ENCODE measurements around the gene MEG3. TPM values are rescaled to one million over a fixed set of nuclear protein-coding genes. Genes with fewer than 3 reads are reported as not detected.

Gene MEG3
- total RNA-seq, 4 donors from 2014 or later = 38.8 to 77.4 (median 52.7) TPM

DNA sequence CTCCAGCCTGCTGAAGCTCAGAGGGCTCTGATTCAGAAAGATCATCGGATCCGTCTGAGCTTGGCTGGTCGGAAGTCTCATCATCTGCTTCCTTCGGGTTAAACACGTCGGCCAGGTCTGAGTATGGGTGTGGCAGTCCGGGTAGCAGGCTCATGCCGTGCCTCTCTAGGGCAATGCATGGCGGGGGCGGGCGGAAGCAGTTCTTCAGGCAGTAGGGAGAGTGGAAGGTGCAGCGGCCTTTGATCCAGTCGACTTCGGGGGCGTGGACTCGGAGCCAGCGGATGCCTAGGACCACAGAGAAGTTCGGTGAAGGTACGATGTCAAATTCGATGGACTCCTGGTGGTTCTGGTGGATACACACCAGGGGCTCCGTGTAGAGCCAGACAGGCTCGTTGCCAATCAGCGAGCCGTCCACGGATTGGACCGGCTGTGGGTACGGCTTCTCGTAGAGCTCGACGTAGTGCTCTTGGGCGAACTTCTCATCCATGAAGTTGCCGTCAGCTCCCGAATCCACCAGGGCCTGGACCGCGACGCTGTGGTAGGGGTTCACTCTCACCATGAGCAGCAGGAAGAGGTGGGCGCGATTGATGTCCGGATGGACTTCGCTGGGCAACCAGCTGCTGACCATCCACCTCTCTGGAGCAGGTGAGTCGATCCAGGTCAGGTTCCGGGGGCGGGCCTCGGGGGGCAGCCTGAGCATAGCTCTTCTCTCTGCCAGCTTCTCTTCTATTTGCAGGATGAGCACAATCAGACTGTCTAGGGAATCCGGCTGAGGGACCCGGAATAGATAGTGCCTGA lies 57.3 kb downstream of the MEG3 start:
- TF ChIP-seq, protein P1, sequence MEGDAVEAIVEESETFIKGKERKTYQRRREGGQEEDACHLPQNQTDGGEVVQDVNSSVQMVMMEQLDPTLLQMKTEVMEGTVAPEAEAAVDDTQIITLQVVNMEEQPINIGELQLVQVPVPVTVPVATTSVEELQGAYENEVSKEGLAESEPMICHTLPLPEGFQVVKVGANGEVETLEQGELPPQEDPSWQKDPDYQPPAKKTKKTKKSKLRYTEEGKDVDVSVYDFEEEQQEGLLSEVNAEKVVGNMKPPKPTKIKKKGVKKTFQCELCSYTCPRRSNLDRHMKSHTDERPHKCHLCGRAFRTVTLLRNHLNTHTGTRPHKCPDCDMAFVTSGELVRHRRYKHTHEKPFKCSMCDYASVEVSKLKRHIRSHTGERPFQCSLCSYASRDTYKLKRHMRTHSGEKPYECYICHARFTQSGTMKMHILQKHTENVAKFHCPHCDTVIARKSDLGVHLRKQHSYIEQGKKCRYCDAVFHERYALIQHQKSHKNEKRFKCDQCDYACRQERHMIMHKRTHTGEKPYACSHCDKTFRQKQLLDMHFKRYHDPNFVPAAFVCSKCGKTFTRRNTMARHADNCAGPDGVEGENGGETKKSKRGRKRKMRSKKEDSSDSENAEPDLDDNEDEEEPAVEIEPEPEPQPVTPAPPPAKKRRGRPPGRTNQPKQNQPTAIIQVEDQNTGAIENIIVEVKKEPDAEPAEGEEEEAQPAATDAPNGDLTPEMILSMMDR (IDR thresholded peaks at IDR 0.05; ENCODE audit: low read depth) = no peak

GRCh38 chr14:100883789-100884101 lies 57.8 kb downstream of the MEG3 start:
- TF ChIP-seq, protein P1 (IDR thresholded peaks at IDR 0.05; ENCODE audit: low read depth) = no peak

DNA sequence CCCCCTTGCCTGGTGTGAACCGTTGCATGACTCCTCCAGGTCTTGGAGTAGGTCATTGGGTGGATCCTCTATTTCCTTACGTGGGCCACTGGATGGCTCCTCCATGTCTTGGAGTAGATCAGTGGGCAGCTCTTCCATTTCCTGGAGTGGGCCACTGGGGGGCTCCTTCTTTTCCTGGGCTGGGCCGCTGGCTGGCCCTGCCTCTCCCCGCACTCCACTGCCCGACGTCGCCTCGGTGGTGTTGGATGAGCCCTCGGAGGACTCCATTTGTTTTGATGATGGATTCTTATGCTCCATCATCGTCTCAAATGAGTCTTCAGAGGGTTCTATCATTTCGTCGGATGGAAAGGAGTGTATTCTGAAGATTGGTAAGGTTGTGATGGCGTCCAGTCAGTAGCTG lies 58.5 kb downstream of the MEG3 start:
- TF ChIP-seq, protein P1 (IDR thresholded peaks at IDR 0.05; ENCODE audit: low read depth) = no peak

DNA sequence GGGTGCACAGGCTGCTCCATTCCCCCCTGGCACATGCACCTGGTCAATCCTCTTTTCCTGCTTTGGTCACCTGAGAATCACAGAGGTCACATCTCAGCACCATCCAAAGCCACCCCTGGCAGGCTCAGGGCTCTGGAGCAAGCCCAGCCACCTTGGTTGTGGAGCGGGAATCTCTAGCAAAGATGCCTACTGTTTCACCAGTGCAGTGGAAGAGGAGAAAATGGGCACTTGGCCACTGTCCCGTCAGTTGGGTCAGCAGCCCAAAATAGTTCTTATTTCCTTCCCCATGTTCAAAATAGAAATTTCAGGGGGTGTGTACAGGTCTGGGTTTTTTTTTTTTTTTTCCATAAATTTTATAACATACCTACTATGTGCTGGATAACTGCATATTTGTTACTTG lies 59.3 kb downstream of the MEG3 start:
- TF ChIP-seq, protein P1 (IDR thresholded peaks at IDR 0.05; ENCODE audit: low read depth) = no peak

GRCh38 chr14:100885617-100886016 lies 59.7 kb downstream of the MEG3 start:
- TF ChIP-seq, protein P1 (IDR thresholded peaks at IDR 0.05; ENCODE audit: low read depth) = no peak

GRCh38 chr14:100887728-100888335 lies 61.9 kb downstream of the MEG3 start:
- TF ChIP-seq, protein P1 (IDR thresholded peaks at IDR 0.05; ENCODE audit: low read depth) = no peak

DNA sequence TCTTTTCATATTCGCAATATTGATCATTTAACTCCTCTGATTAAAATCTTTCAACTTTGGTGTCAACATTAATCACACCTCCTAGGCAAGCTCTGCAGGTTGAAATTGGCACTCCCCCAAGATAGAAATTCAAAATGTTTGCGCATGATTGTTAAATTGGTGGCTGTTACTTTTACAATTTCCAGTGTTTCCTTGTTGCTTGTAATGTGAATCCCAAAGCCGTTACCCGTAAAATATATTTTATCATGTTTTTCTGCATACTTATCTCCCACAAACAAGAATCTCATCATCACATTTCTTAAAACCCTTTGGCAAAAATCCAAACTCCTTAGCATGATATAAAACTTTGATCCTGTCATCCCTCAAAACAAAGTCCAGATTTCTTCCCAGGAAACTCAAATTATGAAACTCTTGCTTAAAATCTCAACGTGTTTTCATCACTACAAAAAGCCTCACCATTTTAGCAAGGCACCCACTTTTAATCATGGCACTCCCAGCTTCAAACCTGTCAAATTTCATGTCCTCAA lies 62.9 kb downstream of the MEG3 start:
- TF ChIP-seq, protein P1 (IDR thresholded peaks at IDR 0.05; ENCODE audit: low read depth) = no peak

Measured in subcutaneous adipose tissue (tissue), 4 donors.